HepG2 (cell line): ENCODE results near the gene ZNF500. TPM values are rescaled to one million over a fixed set of nuclear protein-coding genes. Genes with fewer than 3 reads are reported as not detected.

Experiments used
- ATAC-seq: fragments of 200-7000 bp; cut with Tn5 transposase; 3 replicates; pipeline ENCODE4 v1.9.1; 2020; ENCODE audit warnings: mild to moderate bottlenecking, moderate library complexity
- BruUV-seq: library from RNA; stranded (reverse); fragments of 400-500 nt; replicated peaks from 2 replicates; lab custom pipeline; 2021; lab: Mats Ljungman, UMichigan
- CTCF ChIA-PET: fragments of 300-600 bp; formaldehyde crosslinking; extraction: SDS; loops from one replicate; lab custom pipeline; 2021; ENCODE audit warnings: low total read pairs, inconsistent platforms, low intra/inter-chr PET ratio; lab: Yijun Ruan, JAX
- POLR2A ChIA-PET: fragments of 350-600 bp; sonication (Branson Sonifier 250); formaldehyde crosslinking; loops from one replicate; lab custom pipeline; 2020; ENCODE audit warnings: antibody characterized with exemption, inconsistent platforms; lab: Yijun Ruan, JAX
- DNase-seq: peaks from one replicate; pipeline ENCODE4 v3.0.0-alpha.2; 2015; ENCODE audit warnings: low spot score
- FAIRE-seq: peaks from 3 replicates; lab custom pipeline; 2011; peaks lifted over from hg19 to GRCh38; lab: Jason Lieb, UNC
- H2AFZ ChIP-seq: one replicate; pipeline ENCODE4 v1.6.1; 2011; ENCODE audit warnings: low read length, inconsistent platforms
- H3K27ac ChIP-seq: fragments of 300-600 bp; 3 replicates; pipeline ENCODE4 v1.8.0; 2011; ENCODE audit warnings: mixed run types, mild to moderate bottlenecking, mixed read lengths, low read length, inconsistent platforms; ENCODE audit not compliant: insufficient read depth; ENCODE audit errors: extremely low read length
- H3K27me3 ChIP-seq, 2 experiments: fragments of 200-600 bp in 1 of 2; 2 replicates in 1 of 2; 3 replicates in 1 of 2; pipeline versions ENCODE4 v1.6.0 to v1.8.0; 2011; ENCODE audit warnings: low read length in 2 of 2, mild to moderate bottlenecking in 2 of 2, moderate library complexity in 2 of 2, inconsistent platforms in 1 of 2; ENCODE audit not compliant: insufficient read depth in 2 of 2, control insufficient read depth in 1 of 2
- H3K36me3 ChIP-seq, 2 experiments: fragments of 200-600 bp in 1 of 2; replicated peaks in 1 of 2; 2 replicates in 1 of 2; 3 replicates in 1 of 2; pipeline versions ENCODE4 v1.5.1 to v1.8.0; 2011; ENCODE audit warnings: low read length in 2 of 2, inconsistent platforms in 1 of 2; ENCODE audit not compliant: insufficient read depth in 2 of 2, control insufficient read depth in 1 of 2
- H3K4me1 ChIP-seq: 2 replicates; pipeline ENCODE4 v1.5.1; 2012; ENCODE audit warnings: low read length, inconsistent platforms; ENCODE audit not compliant: insufficient read depth
- H3K4me2 ChIP-seq: 2 replicates; pipeline ENCODE4 v1.6.0; 2011; ENCODE audit warnings: low read depth, low read length, inconsistent platforms
- H3K4me3 ChIP-seq, 3 experiments: fragments of 200-600 bp in 1 of 3; sonication (generic), shearing (Covaris generic) in 1 of 3; replicated peaks in 1 of 3; 2 replicates each; pipeline ENCODE4 v1.5.1; 2011 to 2016; ENCODE audit warnings: low read length in 3 of 3, inconsistent platforms in 2 of 3, low read depth in 2 of 3, mild to moderate bottlenecking in 2 of 3, control low read depth in 1 of 3, mixed read lengths in 1 of 3; ENCODE audit not compliant: insufficient read depth in 1 of 3
- H3K79me2 ChIP-seq: one replicate; pipeline ENCODE4 v1.6.1; 2011; ENCODE audit warnings: low read length, inconsistent platforms; ENCODE audit not compliant: insufficient read depth
- H3K9ac ChIP-seq: 2 replicates; pipeline ENCODE4 v1.6.0; 2011; ENCODE audit warnings: mild to moderate bottlenecking, low read depth, low read length, inconsistent platforms; ENCODE audit not compliant: insufficient read depth
- H3K9me3 ChIP-seq: 2 replicates; pipeline ENCODE4 v1.5.1; 2012; ENCODE audit warnings: mild to moderate bottlenecking, low read length
- H4K20me1 ChIP-seq: 2 replicates; pipeline ENCODE4 v1.6.0; 2011; ENCODE audit warnings: inconsistent platforms, mild to moderate bottlenecking, low read length, moderate library complexity; ENCODE audit not compliant: insufficient read depth
- ARNTL ChIP-seq: sonication (generic); formaldehyde crosslinking; IDR thresholded peaks from 2 replicates; pipeline ENCODE4 v1.4.0; 2020; ENCODE audit warnings: mild to moderate bottlenecking, missing genetic modification reagents
- HNF4G ChIP-seq, 2 experiments: sonication (generic) in 1 of 2; formaldehyde crosslinking in 1 of 2; IDR thresholded peaks; 2 replicates each; pipeline versions ENCODE4 v1.4.0 to v1.6.1; 2011 to 2020; ENCODE audit warnings: borderline replicate concordance in 2 of 2, low read depth in 2 of 2, mild to moderate bottlenecking in 2 of 2, low read length in 1 of 2, missing genetic modification reagents in 1 of 2, moderate library complexity in 1 of 2
- LRRFIP1 ChIP-seq: sonication (generic); formaldehyde crosslinking; conservative IDR thresholded peaks from 2 replicates; pipeline ENCODE4 v1.4.0; 2020; ENCODE audit warnings: missing genetic modification reagents
- MYC ChIP-seq: sonication (generic); formaldehyde crosslinking; IDR thresholded peaks from 2 replicates; pipeline ENCODE4 v1.9.0; 2021; ENCODE audit warnings: missing genetic modification reagents, borderline replicate concordance
- NCOA2 ChIP-seq: sonication (generic); formaldehyde crosslinking; IDR thresholded peaks from 2 replicates; pipeline ENCODE4 v1.8.0; 2022; ENCODE audit warnings: inconsistent platforms
- PHF5A ChIP-seq: IDR thresholded peaks from one replicate; pipeline ENCODE4 v1.6.1; 2018; ENCODE audit warnings: low read depth, missing genetic modification reagents; ENCODE audit not compliant: unreplicated experiment
- POGZ ChIP-seq: sonication (generic); formaldehyde crosslinking; IDR thresholded peaks from 2 replicates; pipeline ENCODE4 v1.4.0; 2020; ENCODE audit warnings: mild to moderate bottlenecking, missing genetic modification reagents
- SOX13 ChIP-seq, 3 experiments: fragments of 450-650 bp in 1 of 3; sonication (generic) in 1 of 3; formaldehyde crosslinking in 1 of 3; IDR thresholded peaks in 2 of 3; conservative IDR thresholded peaks in 1 of 3; 2 replicates each; pipeline versions ENCODE4 v1.5.0 to v1.6.1; 2016 to 2020; ENCODE audit warnings: antibody characterized with exemption in 1 of 3, mild to moderate bottlenecking in 1 of 3, missing compliant biosample characterization in 1 of 3, missing genetic modification reagents in 1 of 3, moderate library complexity in 1 of 3
- ZNF276 ChIP-seq: sonication (generic); formaldehyde crosslinking; IDR thresholded peaks from 2 replicates; pipeline ENCODE4 v1.4.0; 2020; ENCODE audit warnings: mild to moderate bottlenecking, low read depth, missing genetic modification reagents
- ZNF337 ChIP-seq: sonication (generic); formaldehyde crosslinking; IDR thresholded peaks from 2 replicates; pipeline ENCODE4 v1.5.1; 2020; ENCODE audit warnings: missing genetic modification reagents, low read depth, mild to moderate bottlenecking, borderline replicate concordance
- ZNF33B ChIP-seq: sonication (generic); formaldehyde crosslinking; IDR thresholded peaks from 2 replicates; pipeline ENCODE4 v1.5.1; 2020; ENCODE audit warnings: mild to moderate bottlenecking, missing genetic modification reagents
- ZNF720 ChIP-seq: sonication (generic); formaldehyde crosslinking; IDR thresholded peaks from 2 replicates; pipeline ENCODE4 v1.4.0; 2020; ENCODE audit warnings: missing genetic modification reagents
- ZNF800 ChIP-seq: sonication (generic); formaldehyde crosslinking; IDR thresholded peaks from 2 replicates; pipeline ENCODE4 v1.4.0; 2020; ENCODE audit warnings: missing genetic modification reagents
- WGBS: methylation state at CpG from one replicate; pipeline ENCODE4 v1.1.6; 2017; ENCODE audit warnings: low lambda C conversion rate; 5-methylcytosine and 5-hydroxymethylcytosine counted together
- in situ Hi-C: cut with HindIII; loops from 2 replicates; pipeline ENCODE4 v1.10.0; 2017; ENCODE audit warnings: low pct_unique_long_range_greater_than_20kb; ENCODE audit not compliant: extremely low pct_ligation_motif_present
- intact Hi-C: fragments of 100-400 bp; cut with micrococcal nuclease; formaldehyde crosslinking; loops from one replicate; pipeline ENCODE4 v1.10.0; 2022; ENCODE audit not compliant: unreplicated experiment
- polyA plus RNA-seq, 8 experiments: library from polyadenylated mRNA; depleted of rRNA in 3 of 8; stranded (reverse) in 7 of 8; unstranded in 1 of 8; fragments of >200 nt; fragmentation: Illumina TruSeq in 4 of 8; extraction: Trizol in 4 of 8; gene quantifications; 2 replicates each; pipeline versions ENCODE4 v1.2.1 to v1.2.3, GENCODE V29; 2011 to 2016; ENCODE audit warnings: low read depth in 4 of 8, missing spikeins in 1 of 8, mixed read lengths in 1 of 8; ENCODE audit not compliant: insufficient read depth in 1 of 8
- total RNA-seq, 5 experiments: library from RNA; depleted of rRNA; stranded (reverse); fragments of >200 nt; fragmentation: Illumina TruSeq; extraction: Trizol; gene quantifications; 2 replicates each; pipeline ENCODE4 v1.2.3, GENCODE V29; 2016; ENCODE audit warnings: low read depth in 1 of 5

Gene ZNF500
- total and polyA plus RNA-seq, 2 of the 13 experiments (the other 11 are each of a cell fraction or from before 2014, with no cell fraction given), result 6.1 to 12.2 TPM

GRCh38 chr16:4734063-4734729 is 32.8 kb downstream of the ZNF500 start, which contains the start of the genes ANKS3 and DNAAF8:
Gene ANKS3 (minus strand): TSS chr16:4734271. CDS start chr16:4730149, 4,122 bp downstream.
Gene DNAAF8 (plus strand): TSS chr16:4734537. CDS start chr16:4736515, 1,978 bp downstream.
- ChIA-PET CTCF (no interaction called here), POLR2A (interaction anchor here (0.9 to 3.1 kb wide), 21 partner anchors 17 to 364 kb away, joined by 3 to 40 read pairs (median 4); partner anchors contain the start of genes EEF2KMT, GLYR1, NUDT16L1 and ROGDI)
- peaks cover 21% of the 10 kb centered on the region for H3K79me2 ChIP-seq
- ATAC-seq (peak; percentile 96), DNase-seq (peak; percentile 96), FAIRE-seq (peak; percentile 86)
- peak within 1 kb of the TSS; percentile 99 for H3K4me2 ChIP-seq
- no TSS peak for BruUV-seq
- 2% methylated on average over 38 of the region's 70 CpGs for WGBS
- H3K4me1 ChIP-seq, result peaks cover 20% of the 10 kb centered on the region
- H3K36me3 ChIP-seq, result peaks cover 2 to 10% of the 10 kb centered on the region in 2 experiments; a peak in 2 of 5 replicates
- H4K20me1 ChIP-seq, result no peaks in the 10 kb centered on the region
- H3K4me3 ChIP-seq, result peak within 1 kb of the TSS; percentile 98 to 100 (median 100)
- no peaks in the 10 kb centered on the region; a peak in 2 of 5 replicates for H3K27me3 ChIP-seq
- H3K27ac ChIP-seq, result peak within 1 kb of the TSS; percentile 80
- H2AFZ ChIP-seq, result peak within 1 kb of the TSS; percentile 91
- intact Hi-C loops, result loop anchor here (5.0 kb wide), 1 partner anchor 68 kb away; the partner anchor contains the start of gene ROGDI
- no peaks in the 10 kb centered on the region for H3K9me3 ChIP-seq
- H3K9ac ChIP-seq, result peak within 1 kb of the TSS; percentile 95
- in situ Hi-C loops, result no loop called here
- TF ChIP-seq HNF4G (IDR thresholded peaks at IDR 0.05; ENCODE audit: borderline replicate concordance, low read depth, low read length) (no peak), HNF4G (CRISPR knock-in tag; IDR thresholded peaks at IDR 0.05; ENCODE audit: borderline replicate concordance, low read depth) (no peak), NCOA2 (CRISPR knock-in tag) (peak; percentile 21; the same call in 1 of the 2 replicates), ZNF800 (peak; percentile 68), MYC (peak; percentile 91), POGZ (peak; percentile 69; the same call in 1 of the 2 replicates), ZNF337 (CRISPR knock-in tag) (peak; percentile 69; the same call in 1 of the 2 replicates), PHF5A (CRISPR knock-in tag) (peak; percentile 75), LRRFIP1 (CRISPR knock-in tag) (no peak), ZNF276 (CRISPR knock-in tag) (0 out of 2 replicates have a peak, but pooled peaks have one; percentile 72), ARNTL (peak; percentile 37; the same call in 1 of the 2 replicates), ZNF33B (no peak; the same call in 1 of the 2 replicates), SOX13 (IDR thresholded peaks at IDR 0.05) (no peak), SOX13 (CRISPR knock-in tag; conservative IDR thresholded peaks at IDR 0.05 in 1 of 2, IDR thresholded peaks at IDR 0.05 in 1 of 2) (peak; percentile 13 to 45; a peak in 1 of 4 replicates), ZNF720 (CRISPR knock-in tag) (no peak)
